Kidney capillary endothelial cell (primary cell): ENCODE measurements around the gene TSHR.
"Not testable (repeated sequence)": the region's sequence is repeated elsewhere in the genome, so short reads cannot be mapped to it uniquely, and the experiment has no call there.

ENCODE experiments used
- DNase-seq: peaks from one replicate; pipeline ENCODE4 v3.0.0-alpha.2; 2018; ENCODE audit warnings: low spot score

The TSHR gene

GRCh38 chr14:80996049-80996901 lies 40.9 kb downstream of the TSHR start:
- DNase-seq, result peak; percentile 46

DNA sequence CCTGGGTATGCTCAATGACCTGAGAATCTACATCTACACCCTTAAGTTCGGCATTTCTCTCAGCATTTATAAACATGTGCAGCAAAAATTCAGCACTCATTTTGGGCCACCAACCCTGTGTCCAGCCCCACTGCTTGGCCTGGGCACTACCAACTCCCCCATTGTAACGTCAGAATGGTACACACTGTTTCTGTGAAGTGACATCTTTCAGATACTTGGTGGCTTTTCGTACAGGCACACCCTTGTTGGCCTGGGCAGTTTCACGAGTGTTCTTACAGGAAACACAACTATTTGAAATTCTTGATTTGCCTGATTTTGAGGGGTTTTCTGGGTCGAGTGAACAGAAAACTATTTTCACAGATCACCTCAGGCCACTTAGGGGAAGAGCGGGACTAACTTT lies 46.0 kb downstream of the TSHR start:
- DNase-seq, result no peak

DNA sequence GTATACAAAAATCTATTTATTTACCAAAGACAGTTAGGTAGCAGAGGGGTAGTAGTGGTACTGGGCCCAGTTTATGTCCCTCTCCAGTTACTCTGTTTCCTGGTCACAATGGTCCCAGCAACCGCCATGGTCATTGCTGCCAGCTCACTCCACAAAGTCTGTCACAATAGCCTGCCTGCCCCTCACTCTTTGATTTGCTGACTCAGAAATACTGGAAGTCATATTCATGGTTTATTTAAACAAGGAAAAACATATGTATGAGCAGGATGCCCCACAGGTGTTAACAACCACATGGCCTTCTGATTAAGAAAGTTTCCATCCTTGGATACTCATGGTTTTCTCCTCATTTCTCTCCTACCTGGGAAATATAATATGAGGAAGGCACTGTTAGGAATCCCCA lies 49.2 kb downstream of the TSHR start:
- DNase-seq, result no peak

DNA sequence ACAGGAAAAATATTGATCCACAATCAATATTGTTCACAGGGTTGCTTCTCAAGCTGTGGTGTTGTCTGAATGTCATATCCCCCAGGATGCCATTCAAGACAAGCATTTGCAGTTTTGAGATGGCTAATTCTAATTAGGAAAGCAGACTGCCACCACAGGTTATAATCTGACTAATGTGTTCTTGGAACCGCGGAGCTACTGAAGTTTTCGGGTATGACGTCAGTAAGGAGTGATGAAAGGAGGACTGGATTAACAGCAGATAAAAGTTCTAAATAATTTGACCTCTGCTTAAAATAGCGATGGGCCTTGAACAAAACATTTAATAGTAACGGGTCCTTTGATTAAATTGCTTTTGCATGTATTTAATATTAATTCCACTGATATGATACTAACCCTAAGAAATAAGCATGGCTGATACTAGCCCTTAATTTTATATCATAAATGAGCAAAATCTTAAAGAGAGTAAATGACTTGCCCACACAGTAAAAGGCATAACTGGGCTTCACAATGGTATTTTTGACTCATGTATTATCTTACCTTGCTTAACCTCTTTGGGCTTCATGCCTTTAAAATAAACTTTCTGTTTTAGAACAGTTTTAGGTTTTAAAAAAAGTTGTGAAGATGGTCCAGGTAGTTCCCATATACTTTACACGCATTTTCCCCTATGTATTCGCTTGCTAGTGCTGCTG lies 50.3 kb downstream of the TSHR start:
- DNase-seq, result no peak

DNA sequence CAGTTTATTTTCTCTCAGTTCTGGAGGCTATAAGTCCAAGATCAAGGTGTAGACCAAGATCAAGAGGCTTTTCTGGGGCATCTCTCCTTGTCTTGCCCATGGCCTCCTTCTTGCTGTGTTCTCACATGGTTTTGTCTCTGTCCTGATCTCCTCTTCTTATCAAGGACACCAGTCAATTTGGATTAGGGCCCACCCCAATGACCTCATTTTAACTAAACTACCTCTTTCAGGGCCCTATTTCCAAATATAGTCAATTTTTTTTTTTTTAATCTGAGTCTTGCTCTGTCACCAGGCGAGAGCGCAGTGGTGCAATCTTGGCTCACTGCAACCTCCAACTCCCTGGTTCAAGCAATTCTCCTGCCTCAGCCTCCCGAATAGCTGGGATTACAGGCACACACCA lies 50.8 kb downstream of the TSHR start:
- DNase-seq, result no peak

DNA sequence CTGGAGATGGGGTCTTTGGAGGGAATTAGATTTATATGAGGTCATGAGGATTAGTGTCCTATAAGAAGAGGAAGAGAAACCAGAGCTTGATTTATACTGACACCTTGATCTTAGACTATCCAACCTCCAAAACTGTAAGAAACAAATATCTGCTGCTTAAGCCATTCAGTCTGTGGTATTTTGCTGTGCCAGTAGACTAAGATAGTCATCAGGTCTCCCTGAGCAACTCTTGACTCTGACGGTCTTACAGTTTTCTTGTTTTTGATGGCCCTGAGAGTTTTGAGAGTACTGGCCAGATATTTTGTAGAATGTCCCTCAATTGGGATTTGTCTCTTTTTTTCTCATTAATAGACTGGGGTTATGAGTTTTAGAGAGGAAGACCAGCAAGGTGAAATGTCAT lies 51.7 kb downstream of the TSHR start:
- no peak for DNase-seq

GRCh38 chr14:81009346-81009745 lies 53.9 kb downstream of the TSHR start:
- DNase-seq, result no peak

DNA sequence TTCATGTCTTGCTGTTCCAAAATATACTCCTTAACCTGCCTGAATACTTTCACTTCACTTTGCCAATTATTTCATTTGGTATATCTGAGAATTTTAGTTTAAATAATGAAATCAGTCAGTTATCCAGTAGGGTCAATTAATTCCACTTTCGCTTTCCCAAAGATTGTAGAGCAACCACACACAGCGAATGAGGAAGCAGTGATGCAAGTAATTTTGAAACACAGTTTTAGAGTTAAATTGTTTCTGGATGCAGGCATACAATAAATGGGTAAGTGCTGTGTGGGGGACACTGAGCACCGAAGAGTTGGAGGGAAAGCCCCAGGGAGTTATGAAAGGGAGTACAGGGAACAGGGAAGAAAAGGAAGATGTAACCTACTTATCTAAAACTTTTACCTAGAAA lies 62.8 kb downstream of the TSHR start:
- DNase-seq, result no peak

DNA sequence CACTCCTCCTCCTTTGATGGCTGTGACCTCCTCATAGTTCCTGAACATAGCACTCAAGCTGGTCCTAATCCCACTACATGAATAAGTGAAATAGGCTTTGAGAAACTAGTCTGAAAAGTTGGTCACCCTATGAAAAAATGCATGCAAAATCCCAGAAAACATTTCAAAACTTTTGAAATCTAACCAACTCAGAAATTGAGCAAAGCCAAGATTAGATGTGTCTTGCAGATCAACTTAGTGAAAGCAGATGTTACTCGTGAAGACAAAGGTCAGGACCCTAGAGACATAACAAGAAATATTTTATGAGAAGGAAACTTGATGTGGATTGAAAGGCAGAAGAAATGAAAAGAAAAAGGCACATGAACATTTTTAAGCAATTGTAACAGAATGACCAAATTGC lies 63.3 kb downstream of the TSHR start:
- no peak for DNase-seq

- not testable (repeated sequence) for DNase-seq
Observed at GRCh38 chr14:81019113-81019512, 63.7 kb downstream of the TSHR start.

DNA sequence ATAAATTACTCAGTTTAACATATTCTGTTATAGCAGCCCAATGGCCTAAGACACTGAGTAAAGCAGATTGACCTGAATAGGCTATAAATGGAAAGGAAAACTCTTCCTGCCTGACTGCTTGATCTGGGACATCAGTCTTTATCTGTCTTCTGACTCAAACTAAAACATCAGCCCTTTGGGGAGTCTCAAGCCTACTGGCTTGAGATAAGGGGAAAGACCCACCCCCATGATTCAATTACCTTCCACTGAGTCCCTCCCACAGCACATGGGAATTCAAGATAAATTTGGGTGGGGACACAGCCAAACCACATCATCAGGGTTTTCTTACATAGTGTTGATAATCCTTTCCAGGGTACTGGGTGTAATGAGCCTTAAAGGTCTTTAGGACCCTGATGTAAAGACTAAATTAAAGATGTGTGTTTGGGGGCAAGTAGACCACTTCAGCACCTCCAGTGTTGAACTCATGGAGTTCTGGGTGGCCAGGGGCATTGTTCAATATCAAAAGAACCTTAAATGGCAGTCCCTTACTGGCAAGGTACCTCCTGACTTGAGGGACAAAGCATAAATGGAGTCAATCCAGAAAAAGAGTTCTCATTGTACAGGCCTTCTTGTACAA lies 67.8 kb downstream of the TSHR start:
- no peak for DNase-seq

DNA sequence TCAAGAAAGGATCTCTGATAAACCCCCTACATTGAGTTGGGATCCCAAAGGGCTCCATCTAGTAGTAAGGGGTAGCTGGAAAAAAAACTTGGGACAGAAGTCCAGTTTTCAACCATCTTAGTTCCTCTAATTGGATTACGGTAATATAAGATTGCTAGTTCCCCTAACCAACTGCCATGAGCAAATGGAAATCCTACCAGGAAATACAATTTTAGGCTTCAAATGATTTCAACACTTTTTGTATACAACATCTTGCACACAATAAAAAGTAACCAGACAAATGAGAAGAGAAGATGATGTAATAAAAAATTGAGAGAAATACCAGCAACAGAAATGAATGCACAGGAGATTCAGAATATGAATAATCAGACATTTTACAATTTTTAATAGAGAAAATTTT lies 73.0 kb downstream of the TSHR start:
- DNase-seq, result no peak

- DNase-seq, result no peak
Observed at GRCh38 chr14:81031488-81031887, 76.1 kb downstream of the TSHR start.

GRCh38 chr14:81033698-81034240 lies 78.3 kb downstream of the TSHR start:
- DNase-seq, result no peak

- DNase-seq, result no peak
Observed at GRCh38 chr14:81042438-81042837, 87.0 kb downstream of the TSHR start.

GRCh38 chr14:81051547-81051946 lies 96.1 kb downstream of the TSHR start:
- DNase-seq, result no peak

GRCh38 chr14:81054057-81054456 lies 98.6 kb downstream of the TSHR start:
- not testable (repeated sequence) for DNase-seq

DNA sequence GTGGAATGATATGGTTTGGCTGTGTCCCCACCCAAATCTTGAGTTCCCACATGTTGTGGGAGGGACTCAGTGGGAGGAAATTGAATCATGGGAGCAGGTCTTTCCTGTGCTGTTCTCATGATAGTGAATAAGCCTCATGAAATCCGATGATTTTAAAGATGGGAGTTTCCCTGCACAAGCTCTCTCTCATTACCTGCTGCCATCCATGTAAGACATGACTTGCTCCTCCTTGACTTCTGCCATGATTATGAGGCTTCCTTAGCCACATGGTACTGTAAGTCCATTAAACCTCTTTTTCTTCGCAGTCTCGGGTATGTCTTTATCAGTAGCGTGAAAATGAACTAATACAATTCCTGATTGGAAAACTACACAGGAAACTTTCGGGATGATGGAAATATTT lies 100.5 kb downstream of the TSHR start:
- DNase-seq, result no peak

DNA sequence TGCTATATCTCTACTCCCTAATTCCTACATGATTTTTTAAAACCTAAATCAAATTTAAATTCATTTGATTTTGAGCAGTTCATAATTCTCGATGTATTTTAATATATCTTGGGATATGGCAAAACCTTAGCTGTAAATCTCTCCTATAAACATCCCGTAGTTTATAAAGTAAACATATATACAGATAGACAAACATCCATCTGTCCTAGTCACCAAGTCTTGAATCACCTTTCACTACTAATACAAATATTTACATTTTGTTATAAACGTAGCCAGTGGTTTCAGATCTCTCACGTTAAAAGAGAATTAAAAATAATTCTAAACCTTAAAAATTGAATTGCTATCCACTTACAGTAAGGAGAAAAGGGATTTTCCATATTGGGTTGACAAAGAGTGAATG lies 107.0 kb downstream of the TSHR start:
- no peak for DNase-seq

GRCh38 chr14:81062816-81063215 lies 107.4 kb downstream of the TSHR start:
- no peak for DNase-seq

- no peak for DNase-seq
Observed at GRCh38 chr14:81066672-81067071, 111.3 kb downstream of the TSHR start.

DNA sequence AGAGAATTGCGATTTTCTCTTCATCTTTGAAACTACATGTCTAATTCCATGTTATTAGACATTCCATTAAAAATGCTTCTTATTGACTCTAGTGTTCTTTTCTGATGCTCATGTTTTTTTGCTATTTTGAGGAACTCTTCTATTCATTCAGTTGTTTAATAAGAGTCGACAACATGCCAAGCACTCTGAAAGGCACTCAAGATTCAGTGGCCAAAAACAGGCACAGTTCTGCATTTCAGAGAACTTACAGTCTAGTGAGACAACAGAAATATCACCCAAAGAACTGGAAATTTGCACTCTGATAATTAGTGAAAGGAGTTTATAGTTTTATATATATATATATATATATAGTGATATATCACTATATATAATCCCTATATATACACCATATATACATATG lies 111.7 kb downstream of the TSHR start:
- DNase-seq, result no peak
